GM12878 (cell line): ENCODE measurements around the gene MGMT. TPM values are rescaled to one million over a fixed set of nuclear protein-coding genes. Genes with fewer than 3 reads are reported as not detected.
A peak's percentile ranks its signal among the peaks of the same experiment; 100 is the strongest.

Experiments
- ATAC-seq: fragments of 200-7000 bp; cut with Tn5 transposase; 3 replicates; pipeline ENCODE4 v1.9.1; 2020; ENCODE audit warnings: mild to moderate bottlenecking, moderate library complexity
- BruUV-seq: library from RNA; stranded (reverse); fragments of 400-500 nt; replicated peaks from 2 replicates; lab custom pipeline; 2021; lab: Mats Ljungman, UMichigan
- CTCF ChIA-PET: fragments of 300-600 bp; sonication (Branson Sonifier 250); formaldehyde crosslinking; extraction: SDS; loops from one replicate; lab custom pipeline; 2021; ENCODE audit warnings: inconsistent platforms; lab: Yijun Ruan, JAX
- POLR2A ChIA-PET: fragments of 350-600 bp; formaldehyde crosslinking; extraction: SDS; loops from one replicate; lab custom pipeline; 2021; ENCODE audit warnings: inconsistent platforms; lab: Charles Lee
- RAD21 ChIA-PET: fragments of 300-600 bp; sonication (Branson Sonifier 250); formaldehyde crosslinking; loops from one replicate; lab custom pipeline; 2023; ENCODE audit warnings: antibody characterized with exemption; ENCODE audit not compliant: unreplicated experiment; lab: Charles Lee
- SMC1A ChIA-PET: fragments of 300-600 bp; sonication (Branson Sonifier 250); formaldehyde crosslinking; loops from one replicate; lab custom pipeline; 2023; ENCODE audit not compliant: unreplicated experiment, uncharacterized antibody; lab: Charles Lee
- DNase-seq: peaks from one replicate; pipeline ENCODE4 v3.0.0-alpha.2; 2011; ENCODE audit warnings: low read depth, low spot score
- FAIRE-seq: peaks from 3 replicates; lab custom pipeline; 2011; peaks lifted over from hg19 to GRCh38; lab: Jason Lieb, UNC
- H2AFZ ChIP-seq: 2 replicates; pipeline ENCODE4 v1.6.0; 2011; ENCODE audit warnings: low read depth, low read length, control low read depth; ENCODE audit not compliant: control insufficient read depth
- H3K27ac ChIP-seq: 2 replicates; pipeline ENCODE4 v1.5.1; 2011; ENCODE audit warnings: control low read depth; ENCODE audit not compliant: control insufficient read depth, insufficient read depth
- H3K27me3 ChIP-seq, 2 experiments: replicated peaks in 1 of 2; 2 replicates each; pipeline versions ENCODE4 v1.6.0 to v1.6.1; 2011; ENCODE audit warnings: low read length in 1 of 2; ENCODE audit not compliant: control insufficient read depth in 2 of 2, insufficient read depth in 2 of 2
- H3K36me3 ChIP-seq, 2 experiments: 2 replicates each; pipeline ENCODE4 v1.5.1; 2011; ENCODE audit warnings: low read length in 1 of 2; ENCODE audit not compliant: control insufficient read depth in 2 of 2, insufficient read depth in 2 of 2
- H3K4me1 ChIP-seq: 2 replicates; pipeline ENCODE4 v1.6.1; 2011; ENCODE audit warnings: mild to moderate bottlenecking, low read length, moderate library complexity, mixed read lengths; ENCODE audit not compliant: control insufficient read depth, insufficient read depth
- H3K4me2 ChIP-seq: 2 replicates; pipeline ENCODE4 v1.6.0; 2011; ENCODE audit warnings: control low read depth; ENCODE audit not compliant: control insufficient read depth, insufficient read depth
- H3K4me3 ChIP-seq: fragments of 200-600 bp; sonication (generic); 2 replicates; pipeline ENCODE4 v1.5.1; 2016
- H3K79me2 ChIP-seq: 2 replicates; pipeline ENCODE4 v1.6.0; 2011; ENCODE audit warnings: low read length; ENCODE audit not compliant: control insufficient read depth, insufficient read depth
- H3K9ac ChIP-seq: 2 replicates; pipeline ENCODE4 v1.8.0; 2011; ENCODE audit warnings: low read length, control low read depth, mixed read lengths; ENCODE audit not compliant: control insufficient read depth, insufficient read depth
- H3K9me3 ChIP-seq: replicated peaks from 3 replicates; pipeline ENCODE4 v1.5.1; 2011; ENCODE audit warnings: mild to moderate bottlenecking, low read length; ENCODE audit not compliant: control insufficient read depth, insufficient read depth
- H4K20me1 ChIP-seq: 2 replicates; pipeline ENCODE4 v1.6.0; 2011; ENCODE audit not compliant: control insufficient read depth, insufficient read depth
- CEBPB ChIP-seq, 2 experiments: fragments of 150-350 bp in 1 of 2; IDR thresholded peaks; 2 replicates each; pipeline ENCODE4 v1.6.1; 2012 to 2014; ENCODE audit warnings: low read depth in 2 of 2, low read length in 2 of 2, borderline replicate concordance in 1 of 2, inconsistent platforms in 1 of 2
- CREB1 ChIP-seq: IDR thresholded peaks from 2 replicates; pipeline ENCODE4 v1.6.1; 2012; ENCODE audit warnings: low read depth, mild to moderate bottlenecking, inconsistent platforms
- EGR1 ChIP-seq, 2 experiments: IDR thresholded peaks; 1 replicate in 1 of 2; 2 replicates in 1 of 2; pipeline ENCODE4 v1.6.1; 2011 to 2012; ENCODE audit warnings: low read depth in 2 of 2, low read length in 2 of 2, borderline replicate concordance in 1 of 2, mild to moderate bottlenecking in 1 of 2, moderate library complexity in 1 of 2
- EP300 ChIP-seq, 2 experiments: fragments of 150-350 bp in 1 of 2; IDR thresholded peaks; 2 replicates each; pipeline ENCODE4 v1.6.1; 2011 to 2012; ENCODE audit warnings: low read depth in 2 of 2, low read length in 2 of 2, borderline replicate concordance in 1 of 2, improper control_type of control experiment in 1 of 2, inconsistent platforms in 1 of 2; ENCODE audit not compliant: control insufficient read depth in 1 of 2
- HDAC2 ChIP-seq: fragments of 200-600 bp; sonication (generic); IDR thresholded peaks from 2 replicates; pipeline ENCODE4 v1.6.1; 2017
- HDGF ChIP-seq: fragments of 450-650 bp; IDR thresholded peaks from 2 replicates; pipeline ENCODE4 v1.6.1; 2016; ENCODE audit warnings: antibody characterized with exemption
- MEF2B ChIP-seq: fragments of 450-650 bp; IDR thresholded peaks from 2 replicates; pipeline ENCODE4 v1.6.1; 2018; ENCODE audit warnings: mild to moderate bottlenecking, moderate library complexity; ENCODE audit not compliant: partially characterized antibody, poor library complexity, severe bottlenecking
- MLLT1 ChIP-seq: fragments of 450-650 bp; IDR thresholded peaks from 2 replicates; pipeline ENCODE4 v1.6.1; 2016; ENCODE audit warnings: mild to moderate bottlenecking
- PML ChIP-seq: IDR thresholded peaks from 2 replicates; pipeline ENCODE4 v1.6.1; 2012; ENCODE audit warnings: low read length, inconsistent platforms
- POLR2A ChIP-seq: IDR thresholded peaks from 2 replicates; pipeline ENCODE4 v1.6.1; 2011; ENCODE audit warnings: low read depth, mild to moderate bottlenecking, low read length
- RELB ChIP-seq: fragments of 450-650 bp; IDR thresholded peaks from 2 replicates; pipeline ENCODE4 v1.6.1; 2017; ENCODE audit warnings: low read depth, mild to moderate bottlenecking, moderate library complexity
- RFX5 ChIP-seq: IDR thresholded peaks from 2 replicates; pipeline ENCODE4 v1.6.1; 2011; ENCODE audit warnings: low read depth, low read length, improper control_type of control experiment
- RUNX3 ChIP-seq: IDR thresholded peaks from 2 replicates; pipeline ENCODE4 v1.6.1; 2012; ENCODE audit warnings: low read length, inconsistent platforms
- SMC3 ChIP-seq: IDR thresholded peaks from 2 replicates; pipeline ENCODE4 v1.6.1; 2011; ENCODE audit warnings: low read length, improper control_type of control experiment, borderline replicate concordance
- SP1 ChIP-seq: IDR thresholded peaks from one replicate; pipeline ENCODE4 v1.6.1; 2011; ENCODE audit warnings: low read depth, low read length
- SRF ChIP-seq, 2 experiments: IDR thresholded peaks; 2 replicates each; pipeline ENCODE4 v1.6.1; 2011; ENCODE audit warnings: low read depth in 2 of 2, low read length in 2 of 2, mild to moderate bottlenecking in 1 of 2, moderate library complexity in 1 of 2
- ZNF24 ChIP-seq: fragments of 450-650 bp; IDR thresholded peaks from 2 replicates; pipeline ENCODE4 v1.6.1; 2017; ENCODE audit warnings: antibody characterized with exemption, mild to moderate bottlenecking
- ZZZ3 ChIP-seq: IDR thresholded peaks from 2 replicates; pipeline ENCODE4 v1.6.1; 2011; ENCODE audit warnings: low read depth; ENCODE audit not compliant: control insufficient read depth, insufficient read length
- WGBS: methylation state at CpG from one replicate; pipeline ENCODE4 v1.1.6; 2016; ENCODE audit warnings: low lambda C conversion rate; ENCODE audit not compliant: insufficient replicate concordance, insufficient coverage; ENCODE audit errors: missing lambda C conversion rate; 5-methylcytosine and 5-hydroxymethylcytosine counted together
- in situ Hi-C: fragments of 300-500 bp; cut with MboI; formaldehyde crosslinking; loops from 9 replicates; pipeline ENCODE4 v1.14.3; 2018; ENCODE audit warnings: mixed read lengths
- intact Hi-C: fragments of 100-400 bp; cut with micrococcal nuclease; formaldehyde crosslinking; loops from one replicate; pipeline ENCODE4 v1.14.2; 2022; ENCODE audit not compliant: unreplicated experiment
- polyA plus RNA-seq, 11 experiments: library from polyadenylated mRNA; depleted of rRNA in 4 of 11; unstranded in 6 of 11; stranded (reverse) in 5 of 11; fragments of >200 nt; fragmentation: Nextera tagmentation in 4 of 11; fragmentation: Illumina TruSeq in 1 of 11; extraction: Ambion mirVana in 4 of 11; extraction: Trizol in 1 of 11; gene quantifications; 1 replicate in 1 of 11; 2 replicates in 10 of 11; pipeline versions ENCODE4 v1.2.1 to v1.2.3, GENCODE V29; 2011 to 2016; ENCODE audit warnings: inconsistent platforms in 2 of 11, missing spikeins in 2 of 11, low read depth in 1 of 11
- total RNA-seq, 4 experiments: library from RNA; depleted of rRNA in 3 of 4; stranded (reverse); fragments of >200 nt in 3 of 4; fragmentation: Illumina TruSeq in 1 of 4; extraction: Trizol in 1 of 4; gene quantifications; 2 replicates each; pipeline versions ENCODE4 v1.2.1 to v1.2.3, GENCODE V29; 2013 to 2021

MGMT gene
- total and polyA plus RNA-seq, 10 of the 15 experiments (the other 5 are each of a cell fraction or from before 2014, with no cell fraction given), result 0.16 to 24.2 (median 13.3) TPM

- no peak for TF ChIP-seq RELB
- no peak for TF ChIP-seq HDAC2
- TF ChIP-seq POLR2A, result no peak
- no peak for TF ChIP-seq HDGF
- TF ChIP-seq SMC3, result no peak
- TF ChIP-seq CREB1, result 0 out of 2 replicates have a peak, but pooled peaks have one; percentile 18
- no peak for TF ChIP-seq RFX5
- TF ChIP-seq SP1, result peak; percentile 18
- 0 out of 3 replicates have a peak, but pooled peaks of 1 of the 2 experiments have one; percentile 25 for TF ChIP-seq EGR1 (IDR thresholded peaks at IDR 0.05; ENCODE audit: borderline replicate concordance in 1 of 2, low read depth in 2 of 2, low read length in 2 of 2)
- peak; percentile 91 for TF ChIP-seq RUNX3
- TF ChIP-seq, all 136 proteins: peak for 12
These were observed 137.4 kb downstream of the MGMT start (continued) for GRCh38 chr10:129604333-129605032.

GRCh38 chr10:129605266-129605985 lies 138.4 kb downstream of the MGMT start:
- intact Hi-C loops, result loop anchor here (1.0 kb wide), 1 partner anchor 505 kb away; the partner anchor contains the start of gene C10orf143
- peak overlapping the region; percentile 72 for H2AFZ ChIP-seq
- DNase-seq (peak; percentile 40), FAIRE-seq (no peak), ATAC-seq (peak; percentile 67)
- RAD21 ChIA-PET, result no interaction called here
- no peak overlapping the region for H3K4me3 ChIP-seq
- peak overlapping the region; percentile 22 for H3K9ac ChIP-seq
- H3K27me3 ChIP-seq, result no peaks in the 10 kb centered on the region
- POLR2A ChIA-PET, result no interaction called here
- H3K27ac ChIP-seq, result peak overlapping the region; percentile 51
- peaks cover 36% of the 10 kb centered on the region for H3K4me1 ChIP-seq
- H3K36me3 ChIP-seq, result no peaks in the 10 kb centered on the region
- SMC1A ChIA-PET, result interaction anchor here (0.7 kb wide), 1 partner anchor 144 kb away, joined by 3 read pairs; no protein-coding TSS in a partner anchor
- H4K20me1 ChIP-seq, result no peaks in the 10 kb centered on the region
- BruUV-seq, result no TSS peak
- under 1% methylated on average over 11 of the region's 11 CpGs for WGBS
- in situ Hi-C loops, result no loop called here
- CTCF ChIA-PET, result no interaction called here
- no peaks in the 10 kb centered on the region for H3K9me3 ChIP-seq
- peak overlapping the region; percentile 81 for H3K4me2 ChIP-seq
- H3K79me2 ChIP-seq, result no peaks in the 10 kb centered on the region
- TF ChIP-seq CEBPB (IDR thresholded peaks at IDR 0.05; ENCODE audit: borderline replicate concordance in 1 of 2, low read depth in 2 of 2, low read length in 2 of 2) (0 out of 4 replicates have a peak, but pooled peaks of 1 of the 2 experiments have one; percentile 47), SRF (IDR thresholded peaks at IDR 0.05; ENCODE audit: low read depth in 2 of 2, low read length in 2 of 2) (no peak), ZZZ3 (no peak), MLLT1 (no peak), ZNF24 (peak; percentile 10; the same call in 1 of the 2 replicates), EP300 (IDR thresholded peaks at IDR 0.05; ENCODE audit: borderline replicate concordance in 1 of 2, control insufficient read depth in 1 of 2, low read depth in 2 of 2, low read length in 2 of 2) (peak; percentile 22 to 78; a peak in 1 of 4 replicates), PML (no peak), MEF2B (peak; percentile 92)
